ENCODE measurements around the gene TMPRSS3.
"Not testable (repeated sequence)": the region's sequence is repeated elsewhere in the genome, so short reads cannot be mapped to it uniquely, and the experiment has no call there.

The TMPRSS3 gene

GRCh38 chr21:42413093-42413492 is 17.2 kb upstream of the TMPRSS3 start:
- no peak for TF ChIP-seq CTCF (IDR thresholded peaks at IDR 0.05; ENCODE audit: control extremely low read depth, extremely low read depth, low read depth, missing control alignments)
- ChIA-PET CTCF (interaction anchor here (1.0 to 1.6 kb wide), 5 partner anchors 9 to 103 kb away, joined by 3 to 5 read pairs (median 4); partner anchors contain the start of gene UBASH3A), POLR2A (no interaction called here)
- no peak for DNase-seq (ENCODE audit: extremely low spot score)

- ChIA-PET POLR2A (no interaction called here), CTCF (interaction anchor here (1.2 to 1.6 kb wide), 2 partner anchors 11 to 16 kb away, joined by 4 read pairs; no protein-coding TSS in a partner anchor)
- TF ChIP-seq CTCF (IDR thresholded peaks at IDR 0.05; ENCODE audit: control extremely low read depth, extremely low read depth, low read depth, missing control alignments) = no peak
These were observed 16.7 kb upstream of the TMPRSS3 start for GRCh38 chr21:42412636-42412933.

DNA sequence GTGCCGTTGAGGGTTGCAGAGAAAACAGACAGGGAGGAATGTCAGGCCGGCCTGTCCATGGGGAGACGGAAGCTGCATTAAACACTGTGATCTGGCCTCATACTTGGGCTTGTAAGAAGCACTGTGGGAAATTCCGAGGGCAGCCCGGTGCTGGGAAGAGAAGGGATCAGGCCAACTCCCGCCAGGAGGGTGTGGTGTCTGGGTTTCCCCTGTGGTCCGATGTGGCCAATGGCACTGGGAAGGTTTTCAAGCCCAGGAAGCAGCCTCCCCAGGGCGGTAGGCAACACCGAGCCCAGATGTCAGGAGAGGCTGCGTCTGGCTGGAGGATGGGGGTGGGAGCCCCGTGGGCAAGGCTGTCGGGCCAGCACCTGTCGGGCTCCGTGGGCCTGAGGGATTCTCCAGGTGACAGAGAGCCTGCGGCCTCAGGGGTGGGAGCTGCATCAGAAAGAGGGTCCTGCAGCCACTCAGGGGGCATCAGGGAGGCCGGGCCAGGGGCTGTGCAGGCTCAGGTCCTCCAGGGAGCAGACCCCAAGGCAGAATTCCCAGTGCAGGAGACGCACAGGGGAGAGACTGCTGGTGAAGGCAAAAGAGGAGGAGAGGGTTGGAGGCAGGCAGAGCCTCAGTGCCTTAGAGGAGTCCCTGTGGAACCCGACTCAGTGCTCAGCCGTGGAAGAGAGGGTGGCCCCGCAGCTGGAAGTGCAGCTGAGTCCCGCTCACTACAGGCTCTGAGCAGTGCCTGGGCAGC is 16.2 kb upstream of the TMPRSS3 start:
- DNase-seq (ENCODE audit: extremely low spot score) = no peak
- CTCF ChIA-PET = interaction anchor here (1.0 to 3.0 kb wide), 5 partner anchors 8 to 19 kb away, joined by 3 to 13 read pairs (median 4); no protein-coding TSS in a partner anchor
- POLR2A ChIA-PET = no interaction called here
- no peak for TF ChIP-seq CTCF (IDR thresholded peaks at IDR 0.05; ENCODE audit: control extremely low read depth, extremely low read depth, low read depth, missing control alignments)

More at GRCh38 chr21:42412636-42412933, 16.7 kb upstream of the TMPRSS3 start:
- no peak for DNase-seq (ENCODE audit: extremely low spot score)

- POLR2A ChIA-PET = no interaction called here
- CTCF ChIA-PET = interaction anchor here (1.0 to 3.0 kb wide), 3 partner anchors 9 to 18 kb away, joined by 3 to 13 read pairs (median 4); no protein-coding TSS in a partner anchor
- DNase-seq (ENCODE audit: extremely low spot score) = no peak
- no peak for TF ChIP-seq CTCF (IDR thresholded peaks at IDR 0.05; ENCODE audit: control extremely low read depth, extremely low read depth, low read depth, missing control alignments)
These were observed 15.5 kb upstream of the TMPRSS3 start for GRCh38 chr21:42411197-42411869.

DNA sequence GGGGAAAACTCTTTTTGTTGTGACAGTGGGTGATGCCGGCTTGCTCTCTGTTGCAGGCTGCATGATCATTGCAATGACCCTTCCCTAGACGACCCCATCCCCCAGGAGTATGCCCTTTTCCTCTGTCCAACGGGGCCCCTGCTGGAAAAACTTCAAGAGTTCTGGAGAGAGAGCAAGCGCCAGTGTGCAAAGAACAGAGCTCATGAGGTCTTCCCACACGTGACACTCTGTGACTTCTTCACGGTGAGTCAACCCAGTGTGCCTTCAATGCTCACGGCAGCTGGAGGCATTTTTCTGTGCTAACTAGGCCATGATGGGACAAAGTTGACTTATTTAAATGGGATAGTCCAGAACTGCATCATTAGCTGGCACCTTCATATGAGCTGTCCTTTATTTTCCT is 13.5 kb upstream of the TMPRSS3 start:
- TF ChIP-seq CTCF (IDR thresholded peaks at IDR 0.05; ENCODE audit: control extremely low read depth, extremely low read depth, low read depth, missing control alignments) = no peak
- POLR2A ChIA-PET = interaction anchor here (0.9 kb wide), 1 partner anchor 11 kb away, joined by 3 read pairs; no protein-coding TSS in a partner anchor
- CTCF ChIA-PET = interaction anchor here (0.9 to 3.0 kb wide), 4 partner anchors 10 to 79 kb away, joined by 3 to 13 read pairs (median 4); no protein-coding TSS in a partner anchor
- no peak for DNase-seq (ENCODE audit: extremely low spot score)

GRCh38 chr21:42408718-42409117 is 12.9 kb upstream of the TMPRSS3 start:
- POLR2A ChIA-PET; DNase-seq (ENCODE audit: extremely low spot score): not testable (repeated sequence)
- CTCF ChIA-PET = interaction anchor here (0.9 to 1.3 kb wide), 2 partner anchors 10 to 78 kb away, joined by 3 read pairs; no protein-coding TSS in a partner anchor

GRCh38 chr21:42407476-42407875 is 11.6 kb upstream of the TMPRSS3 start:
- ChIA-PET CTCF (interaction anchor here (1.1 kb wide), 1 partner anchor 16 kb away, joined by 3 read pairs; no protein-coding TSS in a partner anchor), POLR2A (no interaction called here)
- no peak for TF ChIP-seq CTCF (IDR thresholded peaks at IDR 0.05; ENCODE audit: control extremely low read depth, extremely low read depth, low read depth, missing control alignments)
- no peak for DNase-seq (ENCODE audit: extremely low spot score)

All from GM10248 (cell line).